ENCODE data around the gene HAGHL.

The HAGHL gene

GRCh38 chr16:726438-727290, at the start of gene HAGHL, which contains the start of gene CCDC78:
Gene HAGHL, plus strand, starts transcription at chr16:727106. Its CDS starts 404 bp downstream, at chr16:727510.
Gene CCDC78, minus strand, starts transcription at chr16:726443. Its CDS starts 76 bp downstream, at chr16:726367.
- DNase-seq = peak; percentile 38

GRCh38 chr16:677316-678190, 49.4 kb upstream of the HAGHL start:
- DNase-seq = no peak

- DNase-seq = no peak
Observed at GRCh38 chr16:678209-678857, 48.6 kb upstream of the HAGHL start.

- DNase-seq = peak; percentile 18
Observed at GRCh38 chr16:678858-679813, 47.8 kb upstream of the HAGHL start.

- DNase-seq = peak; percentile 79
Observed at GRCh38 chr16:679814-680624, 46.9 kb upstream of the HAGHL start, which contains the start of gene STUB1. Gene STUB1, plus strand, starts transcription at chr16:680410. Its CDS starts 116 bp downstream, at chr16:680526.

GRCh38 chr16:680625-680945, 46.3 kb upstream of the HAGHL start:
- DNase-seq = no peak

GRCh38 chr16:680967-681745, 45.8 kb upstream of the HAGHL start:
- no peak for DNase-seq

GRCh38 chr16:681746-682427, 45.0 kb upstream of the HAGHL start:
- no peak for DNase-seq

GRCh38 chr16:682493-683395, 44.2 kb upstream of the HAGHL start:
- no peak for DNase-seq

GRCh38 chr16:683396-684070, 43.4 kb upstream of the HAGHL start:
- no peak for DNase-seq

GRCh38 chr16:684071-684794, 42.7 kb upstream of the HAGHL start, which contains the start of gene JMJD8:
Gene JMJD8, minus strand, starts transcription at chr16:684334. Its CDS starts 15 bp downstream, at chr16:684319.
- DNase-seq = peak; percentile 97

- no peak for DNase-seq
Observed at GRCh38 chr16:684961-685696, 41.8 kb upstream of the HAGHL start.

- no peak for DNase-seq
Observed at GRCh38 chr16:685967-686366, 40.9 kb upstream of the HAGHL start.

GRCh38 chr16:686459-687260, 40.2 kb upstream of the HAGHL start:
- no peak for DNase-seq

GRCh38 chr16:687499-687898, 39.4 kb upstream of the HAGHL start:
- no peak for DNase-seq
